IPS DF 19.7 (cell line): Measurements from ENCODE around the gene NBR1.
"Not testable (repeated sequence)": the region's sequence is repeated elsewhere in the genome, so short reads cannot be mapped to it uniquely, and the experiment has no call there.

Experiments used
- DNase-seq: peaks from one replicate; pipeline ENCODE4 v3.0.0-alpha.2; 2013; ENCODE audit warnings: low read depth, low spot score

NBR1 gene

DNA sequence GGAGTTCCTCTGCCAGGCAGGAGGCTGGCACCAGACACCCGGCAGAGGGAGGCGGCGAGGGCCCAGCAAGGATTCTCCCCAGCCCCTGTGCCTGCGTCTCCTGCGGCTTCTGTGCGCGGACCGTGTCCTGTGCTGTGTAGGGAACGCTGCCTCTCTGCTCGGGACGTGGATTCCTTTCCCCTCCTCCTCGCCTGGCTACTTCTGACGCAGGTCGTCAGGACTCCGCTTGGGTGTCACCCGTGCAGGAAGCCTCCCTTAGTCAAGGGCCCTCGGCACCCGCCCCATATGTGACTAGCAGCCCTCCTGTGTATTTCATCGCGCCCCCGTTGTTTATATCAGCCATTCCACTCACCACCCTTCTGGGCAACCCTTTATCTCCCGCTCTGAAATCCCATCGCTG, 75.4 kb downstream of the NBR1 start:
- not testable (repeated sequence) for DNase-seq
